Lower leg skin (tissue), 3 donors: ENCODE data around the gene CHMP3.

Experiments
- POLR2A ChIP-seq, 2 donors: fragments of 450-650 bp; IDR thresholded peaks; one replicate each; pipeline ENCODE4 v1.6.1; 2016 to 2017; ENCODE audit warnings: antibody characterized with exemption in 2 of 2, mild to moderate bottlenecking in 1 of 2, moderate library complexity in 1 of 2
- TF ChIP-seq, protein P1 (sequence below), 3 donors: fragments of 450-650 bp; IDR thresholded peaks; one replicate each; pipeline ENCODE4 v1.5.1; 2016; ENCODE audit warnings: antibody characterized with exemption in 3 of 3, mild to moderate bottlenecking in 3 of 3, moderate library complexity in 2 of 3

DNA sequence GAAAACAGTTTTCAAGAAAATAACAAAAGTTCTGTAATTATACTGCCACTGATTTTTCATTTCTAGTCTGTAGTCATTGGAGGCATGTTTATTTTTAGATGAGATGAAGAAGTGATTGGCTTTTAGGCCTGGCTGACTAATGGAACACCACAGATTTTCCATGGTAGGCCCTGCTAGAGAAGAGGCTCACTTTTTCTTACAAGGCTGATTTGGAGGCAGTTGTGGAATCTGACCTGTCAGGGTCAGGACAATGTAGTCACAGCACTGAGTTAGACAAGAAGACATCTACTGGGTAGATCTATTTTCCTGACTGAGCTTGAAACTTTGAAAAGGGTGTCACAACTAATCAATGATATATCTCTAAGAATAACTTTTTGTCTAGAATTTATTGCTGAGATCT, 78.1 kb downstream of the CHMP3 start:
- TF ChIP-seq, protein P1, sequence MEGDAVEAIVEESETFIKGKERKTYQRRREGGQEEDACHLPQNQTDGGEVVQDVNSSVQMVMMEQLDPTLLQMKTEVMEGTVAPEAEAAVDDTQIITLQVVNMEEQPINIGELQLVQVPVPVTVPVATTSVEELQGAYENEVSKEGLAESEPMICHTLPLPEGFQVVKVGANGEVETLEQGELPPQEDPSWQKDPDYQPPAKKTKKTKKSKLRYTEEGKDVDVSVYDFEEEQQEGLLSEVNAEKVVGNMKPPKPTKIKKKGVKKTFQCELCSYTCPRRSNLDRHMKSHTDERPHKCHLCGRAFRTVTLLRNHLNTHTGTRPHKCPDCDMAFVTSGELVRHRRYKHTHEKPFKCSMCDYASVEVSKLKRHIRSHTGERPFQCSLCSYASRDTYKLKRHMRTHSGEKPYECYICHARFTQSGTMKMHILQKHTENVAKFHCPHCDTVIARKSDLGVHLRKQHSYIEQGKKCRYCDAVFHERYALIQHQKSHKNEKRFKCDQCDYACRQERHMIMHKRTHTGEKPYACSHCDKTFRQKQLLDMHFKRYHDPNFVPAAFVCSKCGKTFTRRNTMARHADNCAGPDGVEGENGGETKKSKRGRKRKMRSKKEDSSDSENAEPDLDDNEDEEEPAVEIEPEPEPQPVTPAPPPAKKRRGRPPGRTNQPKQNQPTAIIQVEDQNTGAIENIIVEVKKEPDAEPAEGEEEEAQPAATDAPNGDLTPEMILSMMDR (IDR thresholded peaks at IDR 0.05), result no peak
- TF ChIP-seq POLR2A (IDR thresholded peaks at IDR 0.05), result no peak
